ENCODE measurements around the gene ANKRD17. TPM values are rescaled to one million over a fixed set of nuclear protein-coding genes. Genes with fewer than 3 reads are reported as not detected.

The ANKRD17 gene
- total and polyA plus RNA-seq, 9 of the 15 experiments (the other 6 are each of a cell fraction or from before 2014, with no cell fraction given), result 25.5 to 86.9 (median 52.2) TPM

DNA sequence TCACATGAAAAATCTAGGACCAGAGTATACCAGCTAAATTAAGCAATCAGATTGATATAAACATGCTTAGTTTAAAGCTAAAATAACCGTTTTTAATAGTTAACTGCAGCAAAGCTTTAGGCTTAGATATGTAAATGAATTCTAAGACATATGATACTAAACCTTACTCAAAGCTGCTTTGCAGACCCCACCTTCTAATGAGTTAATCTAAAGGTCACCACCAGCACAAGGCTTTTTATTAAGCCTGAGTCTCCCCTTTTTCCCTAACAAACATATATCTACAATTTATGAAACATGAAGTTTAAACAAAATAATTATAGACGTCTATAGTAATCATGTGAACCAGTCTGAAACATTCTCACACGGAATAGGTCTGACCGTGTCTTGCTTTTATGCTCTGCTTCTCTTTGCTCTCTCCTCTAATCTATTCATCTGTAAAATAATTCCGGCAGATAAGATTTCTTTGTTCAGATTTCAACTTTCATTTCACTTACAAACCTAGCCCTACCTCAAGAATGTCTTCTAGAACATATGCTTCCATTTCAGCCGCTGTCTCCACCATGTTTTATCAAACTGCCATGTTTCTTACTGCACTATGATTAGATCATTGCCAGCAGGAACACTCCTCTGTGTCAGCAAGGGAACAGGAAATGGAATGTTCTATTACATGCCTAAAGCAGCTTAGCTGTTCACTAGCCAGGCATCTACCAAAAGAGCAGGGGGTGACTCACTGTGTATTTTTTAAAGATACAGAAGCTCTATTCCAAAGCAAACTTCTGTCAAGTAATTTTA, 35.9 kb downstream of the ANKRD17 start (continued):
- TF ChIP-seq E2F6 (IDR thresholded peaks at IDR 0.05; ENCODE audit: borderline replicate concordance in 1 of 2, extremely low read depth in 1 of 2, insufficient read depth in 1 of 2, insufficient read length in 1 of 2, low read depth in 1 of 2, low read length in 1 of 2, poor library complexity in 1 of 2, severe bottlenecking in 1 of 2), result no peak
- TF ChIP-seq E2F5 (CRISPR knock-in tag; IDR thresholded peaks at IDR 0.05), result no peak
- peak; percentile 64 for TF ChIP-seq TEAD4 (IDR thresholded peaks at IDR 0.05; ENCODE audit: low read length)
- no peak for TF ChIP-seq TEAD4 (CRISPR knock-in tag; IDR thresholded peaks at IDR 0.05; ENCODE audit: borderline replicate concordance)
- no peak for TF ChIP-seq PTBP1 (IDR thresholded peaks at IDR 0.05; ENCODE audit: low read depth, low read length)
- TF ChIP-seq SMAD1 (IDR thresholded peaks at IDR 0.05; ENCODE audit: low read depth, low read length, partially characterized antibody), result peak; percentile 81
- no peak for TF ChIP-seq SRSF3 (IDR thresholded peaks at IDR 0.05; ENCODE audit: insufficient read depth, low read length)
- TF ChIP-seq RCOR1 (IDR thresholded peaks at IDR 0.05; ENCODE audit: borderline replicate concordance in 1 of 2, low read depth in 2 of 2, low read length in 2 of 2), result peak in 1 of 2 experiments; percentile 53; a peak in 1 of 4 replicates
- no peak for TF ChIP-seq ZNF696 (CRISPR knock-in tag; conservative IDR thresholded peaks at IDR 0.05)
- TF ChIP-seq ILK (tag; IDR thresholded peaks at IDR 0.05; ENCODE audit: borderline replicate concordance, low read depth), result no peak
- TF ChIP-seq MAZ (CRISPR knock-in tag; conservative IDR thresholded peaks at IDR 0.05 in 1 of 2, IDR thresholded peaks at IDR 0.05 in 1 of 2), result peak in 1 of 2 experiments; percentile 52; a peak in 1 of 4 replicates
- TF ChIP-seq, protein P1, sequence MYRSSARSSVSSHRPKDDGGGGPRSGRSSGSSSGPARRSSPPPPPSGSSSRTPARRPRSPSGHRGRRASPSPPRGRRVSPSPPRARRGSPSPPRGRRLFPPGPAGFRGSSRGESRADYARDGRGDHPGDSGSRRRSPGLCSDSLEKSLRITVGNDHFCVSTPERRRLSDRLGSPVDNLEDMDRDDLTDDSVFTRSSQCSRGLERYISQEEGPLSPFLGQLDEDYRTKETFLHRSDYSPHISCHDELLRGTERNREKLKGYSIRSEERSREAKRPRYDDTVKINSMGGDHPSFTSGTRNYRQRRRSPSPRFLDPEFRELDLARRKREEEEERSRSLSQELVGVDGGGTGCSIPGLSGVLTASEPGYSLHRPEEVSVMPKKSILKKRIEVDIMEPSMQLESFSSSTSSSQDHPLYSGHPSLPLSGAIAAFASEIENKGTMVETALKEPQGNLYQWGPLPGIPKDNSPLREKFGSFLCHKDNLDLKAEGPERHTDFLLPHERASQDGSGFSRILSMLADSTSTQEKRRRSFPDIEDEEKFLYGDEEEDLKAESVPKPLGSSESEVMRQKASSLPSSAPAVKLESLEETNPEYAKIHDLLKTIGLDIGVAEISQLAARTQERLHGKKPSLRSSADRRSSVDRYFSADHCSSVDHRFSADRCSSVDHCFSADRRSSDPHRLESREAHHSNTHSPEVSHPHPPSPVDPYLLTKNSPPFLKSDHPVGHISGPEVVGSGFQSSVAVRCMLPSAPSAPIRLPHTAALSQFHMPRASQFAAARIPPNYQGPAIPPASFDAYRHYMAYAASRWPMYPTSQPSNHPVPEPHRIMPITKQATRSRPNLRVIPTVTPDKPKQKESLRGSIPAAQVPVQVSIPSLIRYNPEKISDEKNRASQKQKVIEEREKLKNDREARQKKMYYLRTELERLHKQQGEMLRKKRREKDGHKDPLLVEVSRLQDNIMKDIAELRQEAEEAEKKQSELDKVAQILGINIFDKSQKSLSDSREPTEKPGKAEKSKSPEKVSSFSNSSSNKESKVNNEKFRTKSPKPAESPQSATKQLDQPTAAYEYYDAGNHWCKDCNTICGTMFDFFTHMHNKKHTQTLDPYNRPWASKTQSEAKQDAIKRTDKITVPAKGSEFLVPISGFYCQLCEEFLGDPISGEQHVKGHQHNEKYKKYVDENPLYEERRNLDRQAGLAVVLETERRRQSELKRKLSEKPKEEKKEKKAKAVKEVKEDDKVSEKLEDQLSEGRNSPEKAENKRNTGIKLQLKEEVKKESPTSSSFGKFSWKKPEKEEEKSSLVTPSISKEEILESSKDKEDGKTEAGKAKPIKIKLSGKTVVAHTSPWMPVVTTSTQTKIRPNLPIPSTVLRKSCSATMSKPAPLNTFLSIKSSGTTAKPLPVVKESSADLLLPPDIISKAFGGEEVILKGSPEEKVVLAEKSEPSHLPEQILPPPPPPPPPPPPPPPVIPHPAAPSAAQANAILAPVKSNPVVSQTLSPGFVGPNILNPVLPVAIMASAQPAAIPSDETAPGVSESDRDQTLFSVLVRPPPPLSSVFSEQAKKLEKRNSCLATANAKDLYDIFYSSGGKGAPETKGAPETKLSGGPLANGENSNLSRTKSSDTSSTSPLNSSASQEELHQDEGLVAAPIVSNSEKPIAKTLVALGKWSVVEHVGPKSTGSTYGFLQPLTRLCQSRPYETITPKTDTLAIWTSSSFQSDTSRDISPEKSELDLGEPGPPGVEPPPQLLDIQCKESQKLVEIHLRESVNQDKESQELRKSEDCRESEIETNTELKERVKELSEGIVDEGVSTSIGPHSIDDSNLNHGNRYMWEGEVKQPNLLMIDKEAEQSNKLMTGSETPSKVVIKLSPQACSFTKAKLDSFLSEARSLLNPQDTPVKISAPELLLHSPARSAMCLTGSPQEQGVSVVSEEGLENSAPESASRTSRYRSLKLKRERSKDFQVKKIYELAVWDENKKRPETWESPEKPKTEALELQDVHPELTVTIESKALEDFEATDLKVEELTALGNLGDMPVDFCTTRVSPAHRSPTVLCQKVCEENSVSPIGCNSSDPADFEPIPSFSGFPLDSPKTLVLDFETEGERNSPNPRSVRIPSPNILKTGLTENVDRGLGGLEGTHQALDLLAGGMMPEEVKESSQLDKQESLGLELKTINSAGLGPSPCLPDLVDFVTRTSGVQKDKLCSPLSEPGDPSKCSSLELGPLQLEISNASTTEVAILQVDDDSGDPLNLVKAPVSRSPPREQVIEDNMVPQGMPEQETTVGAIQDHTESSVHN (IDR thresholded peaks at IDR 0.05; ENCODE audit: borderline replicate concordance in 1 of 2, low read depth in 1 of 2), result no peak
- TF ChIP-seq NR2F6 (CRISPR knock-in tag; IDR thresholded peaks at IDR 0.05), result no peak
- TF ChIP-seq JUND (IDR thresholded peaks at IDR 0.05; ENCODE audit: borderline replicate concordance, low read depth, low read length), result peak; percentile 97
- TF ChIP-seq JUND (tag; IDR thresholded peaks at IDR 0.05; ENCODE audit: borderline replicate concordance, low read depth, low read length), result peak; percentile 88
